OCI-LY7 (cell line): ENCODE results near the gene DRG1. TPM values are rescaled to one million over a fixed set of nuclear protein-coding genes. Genes with fewer than 3 reads are reported as not detected.

Source experiments
- BruUV-seq: library from RNA; stranded (reverse); fragments of 400-500 nt; replicated peaks from 2 replicates; lab custom pipeline; 2021; lab: Mats Ljungman, UMichigan
- CTCF ChIA-PET: fragments of 300-600 bp; sonication (Branson Sonifier 250); formaldehyde crosslinking; loops from one replicate; lab custom pipeline; 2022; ENCODE audit warnings: antibody characterized with exemption; ENCODE audit not compliant: unreplicated experiment; lab: Charles Lee
- POLR2A ChIA-PET: fragments of 300-600 bp; sonication (Branson Sonifier 250); formaldehyde crosslinking; loops from one replicate; lab custom pipeline; 2022; ENCODE audit warnings: antibody characterized with exemption; lab: Charles Lee
- DNase-seq: peaks from one replicate; pipeline ENCODE4 v3.0.0-alpha.2; 2015; ENCODE audit warnings: low spot score
- H2AFZ ChIP-seq: fragments of 200-600 bp; sonication (generic), shearing (Covaris generic); 2 replicates; pipeline ENCODE4 v1.6.1; 2014; ENCODE audit warnings: mild to moderate bottlenecking, antibody characterized with exemption, low read length, moderate library complexity
- H3K27ac ChIP-seq: fragments of 200-600 bp; sonication (generic); 2 replicates; pipeline ENCODE4 v1.5.1; 2014; ENCODE audit warnings: mixed run types, low read depth, mild to moderate bottlenecking, moderate library complexity, low read length, inconsistent platforms; ENCODE audit not compliant: poor library complexity, severe bottlenecking
- H3K36me3 ChIP-seq: fragments of 200-600 bp; sonication (generic); 2 replicates; pipeline ENCODE4 v1.6.1; 2014; ENCODE audit warnings: mild to moderate bottlenecking, antibody characterized with exemption, low read length, moderate library complexity, mixed read lengths; ENCODE audit not compliant: insufficient read depth
- H3K4me1 ChIP-seq: fragments of 200-600 bp; sonication (generic); 2 replicates; pipeline ENCODE4 v1.5.1; 2014; ENCODE audit warnings: mild to moderate bottlenecking, low read length; ENCODE audit not compliant: insufficient read depth, poor library complexity, severe bottlenecking
- H3K4me2 ChIP-seq: fragments of 200-600 bp; sonication (generic); 2 replicates; pipeline ENCODE4 v1.6.1; 2014; ENCODE audit warnings: mild to moderate bottlenecking, low read length
- H3K4me3 ChIP-seq: fragments of 200-600 bp; sonication (generic); 2 replicates; pipeline ENCODE4 v1.5.1; 2014; ENCODE audit warnings: mild to moderate bottlenecking, low read depth, low read length; ENCODE audit not compliant: poor library complexity, severe bottlenecking
- H3K79me2 ChIP-seq: fragments of 200-600 bp; sonication (generic); 2 replicates; pipeline ENCODE4 v1.6.1; 2016; ENCODE audit warnings: low read depth, mild to moderate bottlenecking, low read length, moderate library complexity, mixed read lengths; ENCODE audit not compliant: insufficient read depth
- H3K9me2 ChIP-seq: fragments of 200-600 bp; sonication (generic); 2 replicates; pipeline ENCODE4 v1.6.1; 2016; ENCODE audit warnings: mild to moderate bottlenecking, low read length, mixed read lengths; ENCODE audit not compliant: insufficient read depth
- H3K9me3 ChIP-seq: fragments of 200-600 bp; sonication (generic); 2 replicates; pipeline ENCODE4 v1.6.1; 2014; ENCODE audit warnings: mild to moderate bottlenecking, mixed run types, low read length, mixed read lengths
- H4K20me1 ChIP-seq: fragments of 200-600 bp; sonication (generic); 2 replicates; pipeline ENCODE4 v1.6.1; 2014; ENCODE audit warnings: mild to moderate bottlenecking, antibody characterized with exemption, low read length, moderate library complexity, mixed read lengths; ENCODE audit not compliant: insufficient read depth
- CTCF ChIP-seq: fragments of 200-600 bp; sonication (generic); conservative IDR thresholded peaks from 2 replicates; pipeline ENCODE4 v1.5.1; 2014; ENCODE audit warnings: mild to moderate bottlenecking, antibody characterized with exemption, low read length, moderate library complexity, mixed read lengths
- EZH2phosphoT487 ChIP-seq: fragments of 200-600 bp; sonication (generic); IDR thresholded peaks from 2 replicates; pipeline ENCODE4 v1.6.1; 2018; ENCODE audit warnings: low read depth, borderline replicate concordance, mild to moderate bottlenecking, mixed run types, antibody characterized with exemption, low read length, moderate library complexity, mixed read lengths
- intact Hi-C: fragments of 100-400 bp; cut with micrococcal nuclease; formaldehyde crosslinking; loops from one replicate; pipeline ENCODE4 v1.10.0; 2022; ENCODE audit not compliant: unreplicated experiment
- total RNA-seq, 2 experiments: library from RNA; depleted of rRNA in 1 of 2; stranded (reverse); fragments of >200 nt in 1 of 2; shearing (Covaris generic) in 1 of 2; gene quantifications; 2 replicates each; pipeline ENCODE4 v1.2.3, GENCODE V29; 2014 to 2022

DRG1 gene
- total RNA-seq, 2 experiments from 2014 or later = 59.4 to 87.0 TPM

- Histone ChIP-seq H3K4me1 (no peaks in the 10 kb centered on the region), H4K20me1 (no peaks in the 10 kb centered on the region), H3K4me3 (no peak overlapping the region), H3K4me2 (no peak overlapping the region), H3K9me2 (no peaks in the 10 kb centered on the region), H3K9me3 (no peaks in the 10 kb centered on the region), H3K27ac (no peak overlapping the region), H3K36me3 (no peaks in the 10 kb centered on the region), H3K79me2 (no peaks in the 10 kb centered on the region), H2AFZ (no peak overlapping the region)
- BruUV-seq = no TSS peak
- no peak for DNase-seq
- ChIA-PET POLR2A (interaction anchor here (0.5 to 1.4 kb wide), 4 partner anchors 8 to 15 kb away, joined by 3 to 8 read pairs (median 4); partner anchors contain the start of gene PATZ1), CTCF (no interaction called here)
- TF ChIP-seq EZH2phosphoT487 (no peak), CTCF (no peak)
- intact Hi-C loops = no loop called here
Measured at GRCh38 chr22:31354515-31354914, 44.9 kb upstream of the DRG1 start.

- ChIA-PET CTCF (no interaction called here), POLR2A (no interaction called here)
- no peak for DNase-seq
- no peak overlapping the region for H3K27ac ChIP-seq
- BruUV-seq = no TSS peak
- no peaks in the 10 kb centered on the region for H3K9me3 ChIP-seq
- no peaks in the 10 kb centered on the region for H4K20me1 ChIP-seq
- TF ChIP-seq CTCF (no peak), EZH2phosphoT487 (no peak)
- no peak overlapping the region for H2AFZ ChIP-seq
- intact Hi-C loops = no loop called here
- H3K79me2 ChIP-seq = no peaks in the 10 kb centered on the region
- H3K9me2 ChIP-seq = no peaks in the 10 kb centered on the region
- no peaks in the 10 kb centered on the region for H3K36me3 ChIP-seq
- H3K4me3 ChIP-seq = no peak overlapping the region
- H3K4me1 ChIP-seq = no peaks in the 10 kb centered on the region
- no peak overlapping the region for H3K4me2 ChIP-seq
Measured at GRCh38 chr22:31360029-31360428, 39.4 kb upstream of the DRG1 start.

GRCh38 chr22:31361743-31362142 is 37.7 kb upstream of the DRG1 start:
- DNase-seq = no peak
- no peaks in the 10 kb centered on the region for H3K79me2 ChIP-seq
- no TSS peak for BruUV-seq
- TF ChIP-seq CTCF = no peak
- TF ChIP-seq EZH2phosphoT487 = no peak
- H3K36me3 ChIP-seq = no peaks in the 10 kb centered on the region
- no peaks in the 10 kb centered on the region for H3K4me1 ChIP-seq
- no peak overlapping the region for H2AFZ ChIP-seq
- H3K4me2 ChIP-seq = no peak overlapping the region
- no peaks in the 10 kb centered on the region for H3K9me2 ChIP-seq
- intact Hi-C loops = no loop called here
- ChIA-PET CTCF (no interaction called here), POLR2A (interaction anchor here (0.5 kb wide), 1 partner anchor 158 kb away, joined by 4 read pairs; no protein-coding TSS in a partner anchor)
- H3K4me3 ChIP-seq = no peak overlapping the region
- no peak overlapping the region for H3K27ac ChIP-seq
- no peaks in the 10 kb centered on the region for H3K9me3 ChIP-seq
- H4K20me1 ChIP-seq = no peaks in the 10 kb centered on the region
